ENCODE data around the gene COA1.

- TF ChIP-seq CTCF (IDR thresholded peaks at IDR 0.05) (no peak), POLR2A (IDR thresholded peaks at IDR 0.05) (no peak)
Measured at GRCh38 chr7:43764039-43764761, 34.9 kb upstream of the COA1 start.
